HK-2 (cell line): ENCODE data around the gene URGCP.

Source experiments
- DNase-seq: peaks from one replicate; pipeline ENCODE4 v3.0.0-alpha.2; 2018; ENCODE audit not compliant: unreplicated experiment

URGCP gene, protein sequence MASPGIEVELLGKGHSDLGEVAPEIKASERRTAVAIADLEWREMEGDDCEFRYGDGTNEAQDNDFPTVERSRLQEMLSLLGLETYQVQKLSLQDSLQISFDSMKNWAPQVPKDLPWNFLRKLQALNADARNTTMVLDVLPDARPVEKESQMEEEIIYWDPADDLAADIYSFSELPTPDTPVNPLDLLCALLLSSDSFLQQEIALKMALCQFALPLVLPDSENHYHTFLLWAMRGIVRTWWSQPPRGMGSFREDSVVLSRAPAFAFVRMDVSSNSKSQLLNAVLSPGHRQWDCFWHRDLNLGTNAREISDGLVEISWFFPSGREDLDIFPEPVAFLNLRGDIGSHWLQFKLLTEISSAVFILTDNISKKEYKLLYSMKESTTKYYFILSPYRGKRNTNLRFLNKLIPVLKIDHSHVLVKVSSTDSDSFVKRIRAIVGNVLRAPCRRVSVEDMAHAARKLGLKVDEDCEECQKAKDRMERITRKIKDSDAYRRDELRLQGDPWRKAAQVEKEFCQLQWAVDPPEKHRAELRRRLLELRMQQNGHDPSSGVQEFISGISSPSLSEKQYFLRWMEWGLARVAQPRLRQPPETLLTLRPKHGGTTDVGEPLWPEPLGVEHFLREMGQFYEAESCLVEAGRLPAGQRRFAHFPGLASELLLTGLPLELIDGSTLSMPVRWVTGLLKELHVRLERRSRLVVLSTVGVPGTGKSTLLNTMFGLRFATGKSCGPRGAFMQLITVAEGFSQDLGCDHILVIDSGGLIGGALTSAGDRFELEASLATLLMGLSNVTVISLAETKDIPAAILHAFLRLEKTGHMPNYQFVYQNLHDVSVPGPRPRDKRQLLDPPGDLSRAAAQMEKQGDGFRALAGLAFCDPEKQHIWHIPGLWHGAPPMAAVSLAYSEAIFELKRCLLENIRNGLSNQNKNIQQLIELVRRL

DNA sequence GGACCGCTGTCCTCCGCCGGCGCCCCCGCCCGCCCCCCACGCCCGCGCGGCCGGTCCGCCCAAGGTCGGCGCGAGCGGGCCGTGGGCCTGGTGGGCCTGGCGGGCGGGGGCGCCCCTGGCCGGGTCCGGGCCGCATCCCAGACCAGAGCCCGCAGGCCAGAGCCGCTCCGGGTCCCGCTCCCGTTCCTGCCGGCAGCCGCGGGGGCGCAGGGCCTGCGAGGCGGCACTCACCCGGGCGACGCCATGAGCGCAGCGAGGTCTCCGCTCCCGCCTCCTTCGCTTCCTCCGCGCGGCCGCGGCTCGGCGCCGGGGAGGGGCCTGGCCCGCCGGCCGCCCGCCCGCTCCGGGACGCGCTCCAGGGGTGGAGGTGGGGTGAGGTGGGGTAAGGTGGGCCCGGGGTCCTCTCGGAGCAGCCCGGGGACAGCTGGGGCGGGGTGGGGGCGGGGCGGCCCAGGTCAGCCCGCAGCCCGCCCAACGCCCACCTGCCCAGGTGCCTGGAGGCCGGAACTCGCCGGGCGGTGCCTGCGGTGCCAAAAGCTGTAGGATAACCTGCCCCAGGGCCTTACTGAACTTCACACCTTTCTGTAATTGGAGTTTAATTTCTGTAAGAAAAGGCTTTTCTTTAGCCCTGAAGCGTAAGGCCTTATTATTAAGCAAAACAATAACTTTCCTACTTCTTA lies at the start of gene URGCP:
URGCP (minus strand) TSS at position 266 of the 680 bp plus-strand sequence; CDS start at position 245, 21 bp downstream.
- DNase-seq = peak; percentile 42

DNA sequence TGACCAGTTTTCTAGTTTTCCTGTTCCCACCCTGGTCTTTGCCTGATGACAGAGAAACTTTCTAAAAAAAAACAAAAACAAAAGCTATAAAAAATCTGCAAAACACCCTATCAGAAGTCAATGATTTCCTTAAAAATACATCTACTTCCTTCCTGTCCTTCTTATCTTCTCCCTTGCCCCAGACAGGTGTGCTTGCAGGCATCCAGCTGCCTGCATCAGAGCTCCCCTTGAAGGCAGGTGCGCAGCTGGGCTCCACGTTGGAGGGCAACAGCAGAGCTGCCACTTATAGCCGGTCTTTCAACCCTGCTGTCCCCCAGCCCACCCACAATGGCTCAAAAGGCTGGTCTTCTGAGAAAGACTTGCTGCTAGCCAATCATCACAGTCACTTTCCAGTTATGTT lies 49.6 kb upstream of the URGCP start:
- no peak for DNase-seq

- DNase-seq = peak; percentile 31
Observed at GRCh38 chr7:43954524-43955228, 48.3 kb upstream of the URGCP start.

GRCh38 chr7:43953071-43953470 lies 46.7 kb upstream of the URGCP start:
- no peak for DNase-seq

GRCh38 chr7:43952028-43952427 lies 45.6 kb upstream of the URGCP start:
- no peak for DNase-seq

- DNase-seq = no peak
Observed at GRCh38 chr7:43944286-43944685, 37.9 kb upstream of the URGCP start.

DNA sequence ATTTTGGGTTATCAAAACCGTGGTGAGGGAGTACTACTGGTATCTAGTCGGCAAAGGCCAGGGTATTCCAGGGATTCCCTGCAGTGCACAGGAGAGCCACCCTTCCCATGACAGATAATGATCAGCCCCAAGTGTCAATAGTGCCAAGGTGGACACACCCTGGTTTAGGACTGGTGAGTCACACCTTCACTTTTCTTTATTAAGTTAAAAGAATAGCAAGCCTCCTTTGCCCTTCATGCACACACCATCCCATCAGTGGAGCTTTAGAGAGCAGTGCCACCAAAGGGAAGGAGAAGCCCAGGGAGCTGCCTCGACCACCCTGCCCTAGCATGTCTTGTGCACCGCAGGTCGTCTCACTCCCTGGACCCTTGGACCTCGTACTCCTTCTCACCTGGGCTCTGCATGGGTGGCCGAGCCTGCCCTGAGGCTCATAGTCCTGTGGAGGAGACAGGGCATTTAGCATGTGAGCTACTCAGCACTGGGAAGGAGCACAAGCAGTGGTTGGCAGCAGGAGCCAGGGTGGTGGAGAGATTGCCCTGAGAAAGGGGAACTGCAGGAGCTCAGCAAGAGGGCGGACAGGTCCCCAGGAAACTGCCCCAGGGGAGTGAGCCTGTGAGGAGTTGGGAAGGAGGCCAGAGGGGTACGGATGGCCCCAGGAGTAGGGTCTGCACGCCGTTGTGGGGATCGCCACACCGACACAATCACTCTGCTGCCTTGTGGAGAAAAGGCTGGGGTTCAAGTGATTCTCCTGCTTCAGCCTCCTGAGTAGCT lies 37.2 kb upstream of the URGCP start:
- no peak for DNase-seq

DNA sequence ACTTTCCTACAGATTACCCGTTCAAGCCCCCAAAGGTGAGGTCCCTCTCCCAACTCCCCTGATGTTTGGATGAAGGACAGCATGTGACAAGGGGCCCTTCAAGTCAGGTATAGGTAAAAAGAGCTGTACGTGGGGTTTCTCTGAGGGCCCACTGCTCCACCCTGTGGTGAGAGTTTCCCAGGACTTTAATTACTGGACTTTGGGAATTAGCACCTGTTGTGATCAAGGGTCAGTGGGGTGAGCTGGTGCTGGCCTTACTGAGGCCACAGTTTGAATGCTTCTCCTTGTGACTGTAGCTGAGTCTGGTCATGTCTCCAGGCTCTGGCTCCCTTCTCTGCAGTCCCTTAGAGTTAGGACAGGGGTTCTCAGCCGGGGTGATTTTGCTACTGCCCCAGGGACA lies 36.6 kb upstream of the URGCP start:
- DNase-seq = no peak

- no peak for DNase-seq
Observed at GRCh38 chr7:43942250-43942649, 35.9 kb upstream of the URGCP start.

- no peak for DNase-seq
Observed at GRCh38 chr7:43938892-43939482, 32.6 kb upstream of the URGCP start.

- DNase-seq = no peak
Observed at GRCh38 chr7:43937444-43937843, 31.0 kb upstream of the URGCP start.

DNA sequence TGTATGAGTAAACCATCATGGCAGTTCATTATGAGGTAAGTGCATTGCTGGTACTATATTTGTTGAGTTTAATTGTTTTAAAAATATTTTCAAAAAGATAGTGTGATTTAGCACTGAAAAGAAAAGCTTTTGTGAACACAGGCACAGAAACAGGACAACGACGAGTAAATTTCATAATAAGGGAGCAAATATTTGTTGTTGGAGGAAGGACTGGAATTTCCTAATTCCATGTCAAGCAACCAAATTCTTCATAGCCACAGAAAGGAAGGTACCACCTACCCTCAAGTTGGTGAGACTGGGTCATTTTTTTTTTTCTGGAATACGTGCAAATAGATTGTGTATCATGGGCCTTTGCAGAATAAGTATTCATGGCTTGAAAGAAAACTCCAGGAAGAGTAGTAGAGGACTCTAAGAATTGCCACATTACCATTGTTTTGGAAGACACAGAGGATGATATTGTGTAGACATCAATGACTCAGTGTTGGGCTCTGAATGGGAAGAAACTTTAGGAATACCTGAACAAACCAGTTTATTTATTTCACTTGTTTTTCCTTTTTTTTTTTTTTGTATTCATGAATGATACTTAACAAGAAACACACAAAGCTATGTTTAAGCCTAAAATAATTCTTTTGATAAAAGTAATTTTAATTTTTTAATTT lies 27.6 kb upstream of the URGCP start:
- DNase-seq = no peak

DNA sequence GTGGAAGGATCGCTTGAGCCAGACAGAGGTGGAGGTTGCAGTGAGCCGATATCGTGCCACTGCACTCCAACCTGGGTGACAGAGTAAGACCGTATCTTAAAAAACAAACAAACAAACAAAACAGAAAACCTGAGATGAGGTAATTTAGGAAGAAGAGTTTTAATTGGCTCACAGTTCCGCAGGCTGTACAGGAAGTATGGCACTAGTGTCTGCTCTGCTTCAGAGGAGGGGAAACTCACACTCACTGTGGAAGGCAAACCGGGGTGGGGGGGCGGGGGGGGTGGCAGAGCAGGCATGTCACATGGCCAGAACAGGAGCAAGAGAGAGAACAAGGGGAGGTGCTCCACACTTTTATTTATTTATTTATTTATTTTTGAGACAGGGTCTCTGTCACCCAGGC lies 24.9 kb upstream of the URGCP start:
- no peak for DNase-seq

DNA sequence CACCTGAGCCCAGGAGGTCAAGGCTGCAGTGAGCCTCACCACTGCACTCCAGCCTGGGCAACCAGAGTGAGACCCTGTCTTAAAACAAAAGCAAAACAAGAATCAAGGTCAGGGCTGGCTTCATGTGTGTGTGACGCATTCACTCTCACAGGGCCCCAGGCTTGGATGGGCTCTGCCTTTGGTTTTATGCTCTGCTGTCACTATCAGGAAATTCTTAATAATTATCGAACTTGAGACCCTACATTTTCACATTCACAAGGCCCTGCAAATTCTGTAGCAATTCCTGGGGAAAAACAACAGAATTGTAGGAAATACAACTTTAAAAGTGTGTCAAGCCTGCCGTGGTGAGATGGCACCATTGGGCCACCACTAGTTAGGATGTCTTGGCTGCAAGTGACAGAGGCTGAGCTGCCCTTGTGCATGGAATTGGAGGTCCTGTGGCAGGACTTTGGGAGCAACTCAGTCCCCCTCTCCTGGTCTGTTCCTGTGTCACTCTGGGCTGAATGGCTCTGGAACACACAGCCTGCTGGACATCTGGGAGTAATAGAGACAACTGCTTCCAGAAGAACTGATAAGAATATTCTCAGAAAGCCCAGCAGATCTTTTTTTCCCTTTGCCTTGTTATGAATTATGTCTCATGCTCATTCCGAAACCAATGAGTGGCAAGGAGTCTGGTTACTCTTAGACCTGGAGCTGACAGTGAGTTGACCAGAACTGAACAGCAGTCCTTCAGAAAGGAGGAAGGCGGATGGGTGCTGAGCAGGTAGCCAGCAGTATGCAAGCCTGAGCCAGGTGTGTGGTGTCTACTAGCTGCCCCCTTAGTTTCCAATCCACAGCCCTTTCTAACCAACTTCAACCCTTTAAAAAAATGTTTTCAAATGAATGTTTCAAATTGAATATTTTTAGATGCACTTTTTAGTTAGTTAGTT lies 23.4 kb upstream of the URGCP start:
- DNase-seq = no peak

DNA sequence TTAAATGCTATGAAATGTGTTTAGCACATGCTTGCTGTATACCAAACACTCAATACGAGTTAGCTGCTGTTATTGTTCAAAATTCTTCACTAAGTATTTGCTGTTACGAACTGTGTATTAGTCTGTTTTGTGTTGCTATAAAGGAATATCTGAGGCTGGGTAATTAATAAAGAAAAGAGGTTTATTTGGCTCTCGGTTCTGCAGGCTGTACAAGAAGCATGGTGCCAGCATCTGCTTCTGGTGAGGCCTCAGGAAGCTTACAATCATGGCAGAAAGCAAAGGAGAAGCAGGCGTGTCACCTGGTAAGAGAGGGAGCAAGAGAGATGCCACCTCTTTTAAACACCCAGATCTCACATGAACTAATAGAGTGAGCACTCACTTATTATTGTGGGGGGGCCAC lies 21.4 kb upstream of the URGCP start:
- no peak for DNase-seq

DNA sequence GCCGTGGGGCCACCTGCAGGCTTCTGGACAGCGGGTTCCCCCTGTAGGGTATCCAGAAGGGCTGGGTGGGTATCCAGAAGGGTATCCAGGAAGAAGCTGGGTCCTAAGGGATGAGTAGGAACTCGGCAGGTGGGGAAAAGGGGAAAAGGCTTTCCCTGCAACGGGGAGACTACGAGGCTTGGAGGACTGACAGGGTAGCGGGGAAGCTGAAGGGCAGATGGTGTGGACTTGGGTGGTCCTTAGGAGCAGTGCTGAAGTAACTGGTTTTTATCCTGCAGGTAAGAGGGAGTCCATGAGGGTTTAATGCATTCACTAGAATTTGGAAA lies 20.4 kb upstream of the URGCP start:
- DNase-seq = no peak

- peak; percentile 84 for DNase-seq
Observed at GRCh38 chr7:43925984-43926797, 19.8 kb upstream of the URGCP start, which contains the start of gene UBE2D4. TSS of gene UBE2D4 (plus strand) at chr7:43926436. CDS start at chr7:43926533, 97 bp downstream.

GRCh38 chr7:43922726-43923125 lies 16.3 kb upstream of the URGCP start:
- DNase-seq = no peak
